Measurements from ENCODE around the gene NMBR.
"Not testable (repeated sequence)": the region's sequence is repeated elsewhere in the genome, so short reads cannot be mapped to it uniquely, and the experiment has no call there.

Gene NMBR

GRCh38 chr6:142121342-142121741 is 25.6 kb downstream of the NMBR start:
- Mint-ChIP-seq H3K9me3 (no peaks in the 10 kb centered on the region), H3K4me3 (no peak overlapping the region), H3K4me1 (ENCODE audit: low read depth) (no peaks in the 10 kb centered on the region), H3K36me3 (ENCODE audit: low read depth) (no peaks in the 10 kb centered on the region), H3K27me3 (peaks cover 8% of the 10 kb centered on the region), H3K27ac (no peak overlapping the region)
- DNase-seq: no peak

GRCh38 chr6:142118925-142119324 is 28.0 kb downstream of the NMBR start:
- Mint-ChIP-seq H3K4me3 (no peak overlapping the region), H3K9me3 (no peaks in the 10 kb centered on the region), H3K27ac (no peak overlapping the region), H3K4me1 (ENCODE audit: low read depth) (no peaks in the 10 kb centered on the region), H3K27me3 (peaks cover 12% of the 10 kb centered on the region), H3K36me3 (ENCODE audit: low read depth) (no peaks in the 10 kb centered on the region)
- no peak for DNase-seq

- Mint-ChIP-seq H3K4me3 (no peak overlapping the region), H3K27me3 (peaks cover 13% of the 10 kb centered on the region), H3K36me3 (ENCODE audit: low read depth) (no peaks in the 10 kb centered on the region), H3K27ac (no peak overlapping the region), H3K4me1 (ENCODE audit: low read depth) (no peaks in the 10 kb centered on the region), H3K9me3 (no peaks in the 10 kb centered on the region)
- no peak for DNase-seq
These were observed 28.6 kb downstream of the NMBR start for GRCh38 chr6:142118328-142118727.

- no peaks in the 10 kb centered on the region for H3K36me3 Mint-ChIP-seq (ENCODE audit: low read depth)
- no peak overlapping the region for H3K27ac Mint-ChIP-seq
- no peaks in the 10 kb centered on the region for H3K4me1 Mint-ChIP-seq (ENCODE audit: low read depth)
- DNase-seq: no peak
- no peaks in the 10 kb centered on the region for H3K9me3 Mint-ChIP-seq
- no peak overlapping the region for H3K4me3 Mint-ChIP-seq
- H3K27me3 Mint-ChIP-seq: peaks cover 13% of the 10 kb centered on the region
These were observed 29.6 kb downstream of the NMBR start for GRCh38 chr6:142117366-142117765.

- no peaks in the 10 kb centered on the region for H3K36me3 Mint-ChIP-seq (ENCODE audit: low read depth)
- no peaks in the 10 kb centered on the region for H3K9me3 Mint-ChIP-seq
- no peak overlapping the region for H3K27ac Mint-ChIP-seq
- DNase-seq: peak; percentile 65
- no peaks in the 10 kb centered on the region for H3K4me1 Mint-ChIP-seq (ENCODE audit: low read depth)
- H3K4me3 Mint-ChIP-seq: no peak overlapping the region
- peaks cover 5% of the 10 kb centered on the region for H3K27me3 Mint-ChIP-seq
These were observed 34.4 kb downstream of the NMBR start for GRCh38 chr6:142112451-142113061.

GRCh38 chr6:142110820-142111219 is 36.1 kb downstream of the NMBR start:
- H3K27me3 Mint-ChIP-seq; H3K9me3 Mint-ChIP-seq; H3K4me1 Mint-ChIP-seq (ENCODE audit: low read depth); H3K36me3 Mint-ChIP-seq (ENCODE audit: low read depth); DNase-seq; H3K4me3 Mint-ChIP-seq; H3K27ac Mint-ChIP-seq: not testable (repeated sequence)

GRCh38 chr6:142104820-142105219 is 42.1 kb downstream of the NMBR start:
- H3K4me3 Mint-ChIP-seq; H3K4me1 Mint-ChIP-seq (ENCODE audit: low read depth); H3K27me3 Mint-ChIP-seq; H3K36me3 Mint-ChIP-seq (ENCODE audit: low read depth); DNase-seq; H3K27ac Mint-ChIP-seq; H3K9me3 Mint-ChIP-seq: not testable (repeated sequence)

- peaks cover 2% of the 10 kb centered on the region for H3K9me3 Mint-ChIP-seq
- no peak overlapping the region for H3K27ac Mint-ChIP-seq
- H3K4me3 Mint-ChIP-seq: no peak overlapping the region
- peaks cover 12% of the 10 kb centered on the region for H3K4me1 Mint-ChIP-seq (ENCODE audit: low read depth)
- no peaks in the 10 kb centered on the region for H3K36me3 Mint-ChIP-seq (ENCODE audit: low read depth)
- no peak for DNase-seq
- H3K27me3 Mint-ChIP-seq: peaks cover 30% of the 10 kb centered on the region
These were observed 58.1 kb downstream of the NMBR start for GRCh38 chr6:142088858-142089216.

- DNase-seq: no peak
- Mint-ChIP-seq H3K27ac (no peak overlapping the region), H3K9me3 (no peaks in the 10 kb centered on the region), H3K4me1 (ENCODE audit: low read depth) (peaks cover 17% of the 10 kb centered on the region), H3K36me3 (ENCODE audit: low read depth) (no peaks in the 10 kb centered on the region), H3K27me3 (peaks cover 37% of the 10 kb centered on the region), H3K4me3 (peak overlapping the region; percentile 6)
These were observed 58.7 kb downstream of the NMBR start for GRCh38 chr6:142087950-142088857.

- H3K4me1 Mint-ChIP-seq (ENCODE audit: low read depth): peaks cover 11% of the 10 kb centered on the region
- DNase-seq: no peak
- H3K27me3 Mint-ChIP-seq: peaks cover 13% of the 10 kb centered on the region
- no peak overlapping the region for H3K4me3 Mint-ChIP-seq
- no peaks in the 10 kb centered on the region for H3K9me3 Mint-ChIP-seq
- no peaks in the 10 kb centered on the region for H3K36me3 Mint-ChIP-seq (ENCODE audit: low read depth)
- no peak overlapping the region for H3K27ac Mint-ChIP-seq
These were observed 67.8 kb downstream of the NMBR start for GRCh38 chr6:142079130-142079529.

GRCh38 chr6:142075516-142076101 is 71.3 kb downstream of the NMBR start:
- H3K27me3 Mint-ChIP-seq: peaks cover 23% of the 10 kb centered on the region
- no peak overlapping the region for H3K27ac Mint-ChIP-seq
- H3K4me3 Mint-ChIP-seq: no peak overlapping the region
- DNase-seq: no peak
- H3K36me3 Mint-ChIP-seq (ENCODE audit: low read depth): no peaks in the 10 kb centered on the region
- H3K9me3 Mint-ChIP-seq: peaks cover 8% of the 10 kb centered on the region
- H3K4me1 Mint-ChIP-seq (ENCODE audit: low read depth): peaks cover 6% of the 10 kb centered on the region

GRCh38 chr6:142074516-142074915 is 72.4 kb downstream of the NMBR start:
- H3K4me1 Mint-ChIP-seq (ENCODE audit: low read depth): peaks cover 6% of the 10 kb centered on the region
- H3K27ac Mint-ChIP-seq: no peak overlapping the region
- H3K36me3 Mint-ChIP-seq (ENCODE audit: low read depth): no peaks in the 10 kb centered on the region
- DNase-seq: no peak
- peaks cover 8% of the 10 kb centered on the region for H3K9me3 Mint-ChIP-seq
- H3K4me3 Mint-ChIP-seq: no peak overlapping the region
- H3K27me3 Mint-ChIP-seq: peaks cover 23% of the 10 kb centered on the region

- no peaks in the 10 kb centered on the region for H3K36me3 Mint-ChIP-seq (ENCODE audit: low read depth)
These were observed 74.9 kb downstream of the NMBR start for GRCh38 chr6:142071981-142072380.

GRCh38 chr6:142068416-142068815 is 78.5 kb downstream of the NMBR start:
- no peak for DNase-seq
- Mint-ChIP-seq H3K9me3 (peaks cover 8% of the 10 kb centered on the region), H3K36me3 (ENCODE audit: low read depth) (no peaks in the 10 kb centered on the region), H3K27me3 (peaks cover 27% of the 10 kb centered on the region), H3K27ac (no peak overlapping the region), H3K4me3 (no peak overlapping the region), H3K4me1 (ENCODE audit: low read depth) (no peaks in the 10 kb centered on the region)

More at GRCh38 chr6:142071981-142072380, 74.9 kb downstream of the NMBR start:
- no peak overlapping the region for H3K27ac Mint-ChIP-seq
- peaks cover 6% of the 10 kb centered on the region for H3K4me1 Mint-ChIP-seq (ENCODE audit: low read depth)
- H3K27me3 Mint-ChIP-seq: peaks cover 23% of the 10 kb centered on the region
- no peak for DNase-seq
- no peak overlapping the region for H3K4me3 Mint-ChIP-seq
- peaks cover 8% of the 10 kb centered on the region for H3K9me3 Mint-ChIP-seq

GRCh38 chr6:142062861-142063260 is 84.1 kb downstream of the NMBR start:
- not testable (repeated sequence) for H3K4me3 Mint-ChIP-seq; DNase-seq; H3K4me1 Mint-ChIP-seq (ENCODE audit: low read depth); H3K36me3 Mint-ChIP-seq (ENCODE audit: low read depth); H3K9me3 Mint-ChIP-seq; H3K27ac Mint-ChIP-seq; H3K27me3 Mint-ChIP-seq

Data from activated T-cell treated with anti-CD3 and anti-CD28 coated beads, Interleukin-2, amount 50 U/mL, for 24 hours (primary cell).